Loucy (cell line): ENCODE results near the gene HERC3.

ENCODE experiments used
- H2AFZ ChIP-seq: fragments of 200-600 bp; sonication (generic); 2 replicates; pipeline ENCODE4 v1.6.0; 2016; ENCODE audit warnings: antibody characterized with exemption, mild to moderate bottlenecking, low read length, moderate library complexity
- H3F3A ChIP-seq: fragments of 200-600 bp; 2 replicates; pipeline ENCODE4 v1.6.0; 2016; ENCODE audit warnings: antibody characterized with exemption, low read depth, mild to moderate bottlenecking
- H3K27me3 ChIP-seq: fragments of 200-600 bp; sonication (generic); 2 replicates; pipeline ENCODE4 v1.6.1; 2014; ENCODE audit warnings: low read length, mild to moderate bottlenecking; ENCODE audit not compliant: insufficient read depth, poor library complexity, severe bottlenecking
- H3K36me3 ChIP-seq: fragments of 200-600 bp; sonication (generic); 2 replicates; pipeline ENCODE4 v1.6.1; 2016; ENCODE audit warnings: low read length; ENCODE audit not compliant: insufficient read depth
- H3K4me1 ChIP-seq: fragments of 200-600 bp; sonication (generic); 2 replicates; pipeline ENCODE4 v1.5.1; 2014; ENCODE audit warnings: low read length, mild to moderate bottlenecking; ENCODE audit not compliant: insufficient read depth, poor library complexity, severe bottlenecking
- H3K4me2 ChIP-seq: fragments of 200-600 bp; sonication (generic); 2 replicates; pipeline ENCODE4 v1.6.0; 2014; ENCODE audit warnings: antibody characterized with exemption, low read length, low read depth, mild to moderate bottlenecking; ENCODE audit not compliant: poor library complexity, severe bottlenecking
- H3K4me3 ChIP-seq: fragments of 200-600 bp; sonication (generic); 2 replicates; pipeline ENCODE4 v1.5.1; 2014; ENCODE audit warnings: low read length, mild to moderate bottlenecking, mixed read lengths; ENCODE audit not compliant: poor library complexity, severe bottlenecking
- H3K79me2 ChIP-seq: fragments of 200-600 bp; sonication (generic); 2 replicates; pipeline ENCODE4 v1.6.1; 2014; ENCODE audit warnings: low read length; ENCODE audit not compliant: insufficient read depth
- H3K9ac ChIP-seq: fragments of 200-600 bp; sonication (generic); 2 replicates; pipeline ENCODE4 v1.6.0; 2014; ENCODE audit warnings: mild to moderate bottlenecking, low read depth, low read length, moderate library complexity; ENCODE audit not compliant: poor library complexity, severe bottlenecking
- H3K9me2 ChIP-seq: fragments of 200-600 bp; sonication (generic); replicated peaks from 2 replicates; pipeline ENCODE4 v1.6.1; 2016; ENCODE audit warnings: low read depth, low read length, mixed read lengths
- H3K9me3 ChIP-seq: fragments of 200-600 bp; sonication (generic); 2 replicates; pipeline ENCODE4 v1.6.1; 2014; ENCODE audit warnings: mild to moderate bottlenecking, antibody characterized with exemption, low read length, low read depth; ENCODE audit not compliant: insufficient read depth
- H4K20me1 ChIP-seq: fragments of 200-600 bp; sonication (generic); 2 replicates; pipeline ENCODE4 v1.6.0; 2014; ENCODE audit warnings: antibody characterized with exemption, low read length, mild to moderate bottlenecking; ENCODE audit not compliant: insufficient read depth, poor library complexity, severe bottlenecking
- EZH2phosphoT487 ChIP-seq: fragments of 200-600 bp; IDR thresholded peaks from 2 replicates; pipeline ENCODE4 v1.6.1; 2018; ENCODE audit warnings: antibody characterized with exemption, mild to moderate bottlenecking, moderate library complexity, borderline replicate concordance
- TF ChIP-seq, protein P1 (sequence below): fragments of 200-600 bp; sonication (generic); conservative IDR thresholded peaks from 2 replicates; pipeline ENCODE4 v1.5.1; 2014; ENCODE audit warnings: mild to moderate bottlenecking, antibody characterized with exemption, low read length

Gene HERC3

GRCh38 chr4:88752754-88753153 is 160.5 kb downstream of the HERC3 start:
- Histone ChIP-seq H3K4me2 (no peak overlapping the region), H3K4me3 (no peak overlapping the region), H3K9me2 (no peaks in the 10 kb centered on the region), H2AFZ (no peak overlapping the region), H4K20me1 (no peaks in the 10 kb centered on the region), H3K79me2 (no peaks in the 10 kb centered on the region), H3K9me3 (no peaks in the 10 kb centered on the region), H3K9ac (no peak overlapping the region), H3F3A (no peaks in the 10 kb centered on the region), H3K4me1 (no peaks in the 10 kb centered on the region), H3K27me3 (no peaks in the 10 kb centered on the region), H3K36me3 (peaks cover 24% of the 10 kb centered on the region; the same call in 1 of the 2 replicates)
- TF ChIP-seq EZH2phosphoT487: no peak
- TF ChIP-seq, protein P1, sequence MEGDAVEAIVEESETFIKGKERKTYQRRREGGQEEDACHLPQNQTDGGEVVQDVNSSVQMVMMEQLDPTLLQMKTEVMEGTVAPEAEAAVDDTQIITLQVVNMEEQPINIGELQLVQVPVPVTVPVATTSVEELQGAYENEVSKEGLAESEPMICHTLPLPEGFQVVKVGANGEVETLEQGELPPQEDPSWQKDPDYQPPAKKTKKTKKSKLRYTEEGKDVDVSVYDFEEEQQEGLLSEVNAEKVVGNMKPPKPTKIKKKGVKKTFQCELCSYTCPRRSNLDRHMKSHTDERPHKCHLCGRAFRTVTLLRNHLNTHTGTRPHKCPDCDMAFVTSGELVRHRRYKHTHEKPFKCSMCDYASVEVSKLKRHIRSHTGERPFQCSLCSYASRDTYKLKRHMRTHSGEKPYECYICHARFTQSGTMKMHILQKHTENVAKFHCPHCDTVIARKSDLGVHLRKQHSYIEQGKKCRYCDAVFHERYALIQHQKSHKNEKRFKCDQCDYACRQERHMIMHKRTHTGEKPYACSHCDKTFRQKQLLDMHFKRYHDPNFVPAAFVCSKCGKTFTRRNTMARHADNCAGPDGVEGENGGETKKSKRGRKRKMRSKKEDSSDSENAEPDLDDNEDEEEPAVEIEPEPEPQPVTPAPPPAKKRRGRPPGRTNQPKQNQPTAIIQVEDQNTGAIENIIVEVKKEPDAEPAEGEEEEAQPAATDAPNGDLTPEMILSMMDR: no peak

- no peaks in the 10 kb centered on the region for H3F3A ChIP-seq
- no peaks in the 10 kb centered on the region for H3K4me1 ChIP-seq
- H3K27me3 ChIP-seq: no peaks in the 10 kb centered on the region
- H4K20me1 ChIP-seq: no peaks in the 10 kb centered on the region
- TF ChIP-seq EZH2phosphoT487: no peak
- TF ChIP-seq, protein P1: no peak
- H3K4me3 ChIP-seq: no peak overlapping the region
- no peak overlapping the region for H3K4me2 ChIP-seq
- no peaks in the 10 kb centered on the region for H3K9me2 ChIP-seq
- H3K9me3 ChIP-seq: no peaks in the 10 kb centered on the region
- no peak overlapping the region for H3K9ac ChIP-seq
- H2AFZ ChIP-seq: no peak overlapping the region
- H3K36me3 ChIP-seq: peaks cover 15% of the 10 kb centered on the region; the same call in 1 of the 2 replicates
- no peaks in the 10 kb centered on the region for H3K79me2 ChIP-seq
These were observed 161.6 kb downstream of the HERC3 start for GRCh38 chr4:88753658-88754571.

GRCh38 chr4:88754796-88755195 is 162.5 kb downstream of the HERC3 start:
- Histone ChIP-seq H4K20me1 (no peaks in the 10 kb centered on the region), H2AFZ (no peak overlapping the region), H3K4me2 (no peak overlapping the region), H3K4me3 (no peak overlapping the region), H3K9me2 (no peaks in the 10 kb centered on the region), H3K79me2 (no peaks in the 10 kb centered on the region), H3K9ac (no peak overlapping the region), H3K36me3 (peaks cover 6% of the 10 kb centered on the region; the same call in 1 of the 2 replicates), H3K4me1 (no peaks in the 10 kb centered on the region), H3F3A (no peaks in the 10 kb centered on the region), H3K9me3 (no peaks in the 10 kb centered on the region), H3K27me3 (no peaks in the 10 kb centered on the region)
- TF ChIP-seq, protein P1: no peak
- no peak for TF ChIP-seq EZH2phosphoT487
